Stimulated activated CD8-positive, alpha-beta memory T cell treated with anti-CD3 and anti-CD28 coated beads, Interleukin-15, amount 100 ng/mL, for 24 hours (primary cell): ENCODE measurements around the gene SH3GL3.

ENCODE experiments used
- DNase-seq: peaks from one replicate; pipeline ENCODE4 v3.0.0-alpha.2; 2020; ENCODE audit warnings: low read depth

The SH3GL3 gene

DNA sequence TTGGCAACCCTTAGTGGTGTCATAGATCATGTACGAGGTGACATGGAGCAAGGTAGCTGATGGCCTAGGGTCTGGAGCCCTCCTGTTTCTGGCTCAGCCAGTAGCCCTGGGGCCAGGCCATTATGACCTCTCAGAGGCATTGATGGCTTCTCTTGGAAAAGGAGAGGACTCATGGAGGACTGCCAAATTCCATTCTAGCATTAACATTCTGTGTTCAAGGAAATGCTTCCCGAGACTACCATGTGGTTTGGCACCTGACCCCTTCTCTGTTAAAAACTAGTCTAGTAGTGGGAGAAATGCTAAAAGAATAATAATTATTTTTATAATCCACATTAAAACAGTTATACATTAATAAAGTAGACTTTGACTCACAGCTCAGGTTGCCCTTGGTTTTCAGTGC lies 166.6 kb downstream of the SH3GL3 start:
- DNase-seq = no peak

- no peak for DNase-seq
Observed at GRCh38 chr15:83616840-83617239, 169.7 kb downstream of the SH3GL3 start.

DNA sequence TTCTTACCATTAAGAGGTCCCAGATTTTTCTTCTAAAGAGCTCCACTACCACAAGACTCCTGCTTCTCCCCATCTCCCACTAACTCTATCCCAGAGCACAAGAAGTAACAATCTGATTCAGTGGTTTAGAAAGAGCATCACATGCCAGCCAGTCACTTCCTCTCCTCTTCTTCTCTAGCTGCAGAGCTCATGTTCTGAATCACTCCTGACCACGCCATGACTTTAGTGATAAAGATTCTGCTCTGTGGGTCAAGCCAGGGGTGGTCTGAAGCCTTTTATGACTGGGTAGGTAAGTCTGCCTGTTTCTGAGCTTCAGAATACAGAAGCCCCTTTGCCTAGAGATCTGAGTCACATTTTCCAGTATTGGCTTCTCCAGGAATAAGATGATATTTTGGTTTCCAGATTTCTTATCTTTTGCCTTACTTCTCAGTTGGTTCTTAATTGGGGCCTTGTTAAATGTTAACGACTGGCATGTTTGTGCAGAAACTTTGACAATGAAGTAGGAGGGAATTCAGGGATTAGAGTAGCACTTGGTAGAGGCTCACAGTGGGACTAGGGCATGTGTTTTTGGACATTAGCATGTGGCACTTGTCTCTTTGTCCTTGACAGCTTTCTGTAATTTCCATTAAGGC lies 179.1 kb downstream of the SH3GL3 start:
- DNase-seq = no peak

- no peak for DNase-seq
Observed at GRCh38 chr15:83631534-83631933, 184.4 kb downstream of the SH3GL3 start.

DNA sequence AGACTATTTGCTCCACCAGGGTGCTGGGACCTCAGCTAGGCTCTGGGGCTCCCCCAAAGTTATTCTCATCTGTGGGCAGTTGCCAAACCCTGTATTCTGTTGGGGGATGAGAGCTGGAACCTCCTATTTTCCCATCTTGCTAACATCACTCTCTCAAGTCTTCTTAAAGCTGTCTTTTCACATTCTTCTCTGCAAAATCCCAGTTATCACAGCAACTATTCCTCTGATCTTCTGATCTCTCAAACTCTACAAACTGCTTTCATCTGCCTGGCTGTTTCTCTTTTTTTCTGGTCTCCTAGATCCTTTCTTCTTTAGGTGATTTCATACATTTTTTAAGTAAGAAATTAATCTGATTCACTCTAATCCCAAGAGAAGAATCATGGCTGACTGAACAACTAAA lies 196.1 kb downstream of the SH3GL3 start:
- DNase-seq = no peak

DNA sequence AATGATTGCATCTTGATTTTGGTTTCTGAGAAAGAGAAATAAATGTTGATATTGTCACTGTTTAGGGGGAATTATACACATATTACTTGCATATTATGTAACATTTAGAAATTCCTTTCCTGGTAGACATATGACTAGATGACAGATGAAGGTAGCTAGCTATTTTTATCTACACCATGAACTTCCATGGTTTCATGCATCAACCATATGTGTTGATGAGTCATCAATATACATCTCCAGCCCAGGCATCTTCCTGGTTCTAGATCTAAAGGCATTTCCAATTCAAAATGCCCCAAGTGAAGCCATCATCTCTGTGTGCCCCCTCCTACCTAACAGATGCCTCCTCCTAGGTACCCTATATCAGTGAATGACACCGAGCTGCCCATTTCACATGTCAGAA lies 197.3 kb downstream of the SH3GL3 start:
- no peak for DNase-seq

DNA sequence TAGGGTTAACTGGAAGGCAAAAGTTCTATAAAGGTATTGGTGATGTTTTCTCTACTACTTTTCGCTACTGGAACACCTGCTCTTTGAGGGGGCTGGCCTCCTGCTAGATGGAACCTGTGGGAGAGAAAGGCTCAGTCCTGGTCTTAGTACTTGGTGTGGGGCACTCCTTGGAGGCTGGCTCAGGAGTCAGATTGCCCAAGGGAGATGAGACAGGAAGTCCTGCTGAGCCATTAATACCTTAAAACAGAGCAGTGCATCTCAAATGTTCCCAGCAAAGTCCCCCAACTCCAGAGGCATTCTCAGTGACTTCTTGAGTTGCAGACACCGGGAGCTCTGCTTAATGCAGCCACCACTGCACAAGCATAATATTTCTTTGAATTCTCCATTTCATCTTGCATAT lies 203.7 kb downstream of the SH3GL3 start:
- DNase-seq = no peak

GRCh38 chr15:83651541-83651940 lies 204.4 kb downstream of the SH3GL3 start:
- no peak for DNase-seq

- DNase-seq = no peak
Observed at GRCh38 chr15:83652626-83653204, 205.6 kb downstream of the SH3GL3 start.

DNA sequence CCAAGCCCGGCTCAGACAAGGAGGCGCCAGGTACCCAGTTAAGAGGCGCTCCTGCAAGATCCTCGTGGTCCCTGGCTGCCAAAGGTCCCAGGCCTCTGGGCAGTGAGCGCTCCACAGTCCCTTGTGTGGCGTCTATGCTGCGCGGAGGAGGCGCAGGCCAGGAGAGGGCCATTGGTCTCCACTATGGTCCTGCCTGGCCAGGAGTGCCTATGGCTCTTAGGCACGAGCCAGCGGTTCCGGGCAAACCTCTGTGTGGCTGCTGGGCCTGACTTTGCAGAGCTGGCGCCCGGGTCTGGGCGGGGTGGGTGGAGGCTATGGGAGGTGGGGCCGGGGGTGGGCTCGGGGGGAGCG lies 206.1 kb downstream of the SH3GL3 start:
- DNase-seq = no peak

- no peak for DNase-seq
Observed at GRCh38 chr15:83653639-83654378, 206.7 kb downstream of the SH3GL3 start, which contains the start of gene ADAMTSL3. Gene ADAMTSL3, plus strand, starts transcription at chr15:83654123. Its CDS starts 1,639 bp downstream, at chr15:83655762.

- no peak for DNase-seq
Observed at GRCh38 chr15:83654379-83655236, 207.5 kb downstream of the SH3GL3 start.

- DNase-seq = no peak
Observed at GRCh38 chr15:83655237-83655616, 208.1 kb downstream of the SH3GL3 start.

- no peak for DNase-seq
Observed at GRCh38 chr15:83656192-83656591, 209.1 kb downstream of the SH3GL3 start.

DNA sequence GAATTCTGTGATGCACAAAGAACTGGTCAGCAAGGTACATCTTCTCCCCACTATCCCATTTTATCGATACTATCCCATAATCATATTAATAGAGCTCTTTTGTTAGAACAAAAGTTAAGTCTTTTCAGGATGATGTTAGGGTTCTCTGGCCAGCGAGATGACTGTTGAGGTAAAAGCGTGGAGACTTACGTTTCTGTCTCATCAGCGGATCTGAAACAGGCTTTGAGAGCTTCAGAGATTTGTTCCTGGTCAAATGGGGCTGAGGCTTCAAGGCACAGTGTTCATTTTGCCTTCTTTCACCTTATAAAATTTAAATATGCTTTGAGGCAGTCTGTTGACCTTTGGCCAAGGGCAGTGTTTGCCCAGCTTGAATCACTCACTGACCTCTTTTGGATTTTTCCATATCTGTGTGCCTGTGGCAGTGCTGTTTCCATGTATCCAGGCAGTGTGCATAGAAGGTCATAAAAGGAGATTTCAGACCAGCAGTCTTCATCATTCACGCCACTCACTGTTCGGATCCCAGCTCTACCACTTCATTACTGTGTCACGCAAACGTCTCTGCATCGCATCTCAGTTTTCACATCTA lies 209.9 kb downstream of the SH3GL3 start:
- DNase-seq = no peak

GRCh38 chr15:83657549-83657948 lies 210.4 kb downstream of the SH3GL3 start:
- no peak for DNase-seq

DNA sequence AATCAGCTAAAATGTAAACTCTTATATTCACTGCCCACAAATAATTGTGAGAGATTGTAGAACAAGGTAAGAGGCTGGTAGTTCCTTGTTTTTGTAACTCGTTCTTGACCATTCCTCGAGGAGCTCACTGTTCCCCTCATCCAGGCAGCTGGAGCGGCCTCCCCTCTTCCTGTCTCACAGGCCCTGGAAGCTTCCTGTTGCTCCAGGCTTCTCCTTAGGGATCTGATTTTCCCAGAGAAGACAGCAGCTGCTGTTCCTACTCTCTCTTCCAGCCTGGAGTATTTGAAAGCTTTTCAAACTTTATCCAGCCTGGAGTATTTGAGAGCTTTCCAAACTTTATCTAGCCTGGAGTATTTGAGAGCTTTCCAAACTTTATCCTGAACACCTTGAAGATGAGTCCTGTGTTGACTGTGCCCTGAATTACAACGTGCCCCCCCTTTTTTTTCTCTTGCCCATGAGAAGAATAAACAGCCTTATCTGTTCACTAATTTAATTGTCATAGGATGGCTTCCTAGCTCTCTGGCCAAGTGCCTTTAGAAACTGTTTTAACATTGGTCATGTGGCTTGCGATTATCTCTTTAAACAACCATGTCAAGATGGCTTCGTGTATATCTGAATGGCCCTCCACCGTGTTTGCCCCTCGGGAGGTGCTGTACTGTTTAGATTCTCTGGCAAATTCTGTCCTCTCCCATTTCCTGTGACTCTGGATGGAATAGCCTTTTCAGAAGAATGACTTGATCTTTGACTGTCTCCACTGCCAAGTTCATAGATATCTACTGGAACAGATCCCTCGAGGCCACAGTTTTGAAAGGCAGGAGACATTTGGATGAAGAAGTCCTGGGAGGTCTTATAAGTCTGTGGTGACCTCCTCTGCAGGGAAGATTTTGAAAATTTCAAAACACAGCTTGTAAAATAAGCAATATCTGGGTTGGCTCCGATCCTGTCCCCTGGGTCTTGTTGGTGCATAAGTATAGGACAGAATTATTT lies 211.6 kb downstream of the SH3GL3 start:
- no peak for DNase-seq

GRCh38 chr15:83659417-83659812 lies 212.3 kb downstream of the SH3GL3 start:
- DNase-seq = no peak

- DNase-seq = no peak
Observed at GRCh38 chr15:83665480-83665879, 218.3 kb downstream of the SH3GL3 start.
